GM20431 (cell line): ENCODE results near the gene CD83.

Experiments used
- in situ Hi-C: fragments of 300-500 bp; cut with MseI, MboI; formaldehyde crosslinking; loops from one replicate; pipeline ENCODE4 v1.15.0; 2020; ENCODE audit warnings: low sequenced_read_pairs; ENCODE audit not compliant: unreplicated experiment

Gene CD83

GRCh38 chr6:14120546-14120945, 3.0 kb downstream of the CD83 start:
- in situ Hi-C loops: no loop called here

GRCh38 chr6:14121936-14122344, 4.4 kb downstream of the CD83 start:
- in situ Hi-C loops: no loop called here

- in situ Hi-C loops: no loop called here
Measured at GRCh38 chr6:14123386-14124111, 6.0 kb downstream of the CD83 start.

- in situ Hi-C loops: loop anchor here (25.0 kb wide), 1 partner anchor 213 kb away; the partner anchor contains the start of gene RNF182
Measured at GRCh38 chr6:14125346-14125745, 7.8 kb downstream of the CD83 start.

- in situ Hi-C loops: loop anchor here (25.0 kb wide), 1 partner anchor 214 kb away; the partner anchor contains the start of gene RNF182
Measured at GRCh38 chr6:14126191-14126590, 8.6 kb downstream of the CD83 start.

- in situ Hi-C loops: loop anchor here (25.0 kb wide), 1 partner anchor 215 kb away; the partner anchor contains the start of gene RNF182
Measured at GRCh38 chr6:14127611-14128010, 10.0 kb downstream of the CD83 start.

GRCh38 chr6:14128012-14128411, 10.4 kb downstream of the CD83 start:
- in situ Hi-C loops: loop anchor here (25.0 kb wide), 1 partner anchor 216 kb away; the partner anchor contains the start of gene RNF182

- in situ Hi-C loops: loop anchor here (25.0 kb wide), 1 partner anchor 216 kb away; the partner anchor contains the start of gene RNF182
Measured at GRCh38 chr6:14128746-14129145, 11.2 kb downstream of the CD83 start.

GRCh38 chr6:14129575-14129974, 12.0 kb downstream of the CD83 start:
- in situ Hi-C loops: loop anchor here (25.0 kb wide), 1 partner anchor 217 kb away; the partner anchor contains the start of gene RNF182

GRCh38 chr6:14130435-14131075, 13.0 kb downstream of the CD83 start:
- in situ Hi-C loops: loop anchor here (25.0 kb wide), 1 partner anchor 218 kb away; the partner anchor contains the start of gene RNF182

GRCh38 chr6:14131579-14131978, 14.0 kb downstream of the CD83 start:
- in situ Hi-C loops: loop anchor here (25.0 kb wide), 1 partner anchor 219 kb away; the partner anchor contains the start of gene RNF182

- in situ Hi-C loops: loop anchor here (25.0 kb wide), 1 partner anchor 220 kb away; the partner anchor contains the start of gene RNF182
Measured at GRCh38 chr6:14132244-14132920, 14.8 kb downstream of the CD83 start.

- in situ Hi-C loops: loop anchor here (25.0 kb wide), 1 partner anchor 221 kb away; the partner anchor contains the start of gene RNF182
Measured at GRCh38 chr6:14132921-14133275, 15.3 kb downstream of the CD83 start.

- in situ Hi-C loops: loop anchor here (25.0 kb wide), 1 partner anchor 222 kb away; the partner anchor contains the start of gene RNF182
Measured at GRCh38 chr6:14134211-14134910, 16.8 kb downstream of the CD83 start.

GRCh38 chr6:14135893-14136539, 18.4 kb downstream of the CD83 start:
- in situ Hi-C loops: loop anchor here (25.0 kb wide), 1 partner anchor 224 kb away; the partner anchor contains the start of gene RNF182

- in situ Hi-C loops: loop anchor here (25.0 kb wide), 1 partner anchor 226 kb away; the partner anchor contains the start of gene RNF182
Measured at GRCh38 chr6:14138701-14139215, 21.2 kb downstream of the CD83 start.

GRCh38 chr6:14141351-14142062, 23.9 kb downstream of the CD83 start:
- in situ Hi-C loops: loop anchor here (25.0 kb wide), 1 partner anchor 229 kb away; the partner anchor contains the start of gene RNF182

- in situ Hi-C loops: loop anchor here (25.0 kb wide), 1 partner anchor 230 kb away; the partner anchor contains the start of gene RNF182
Measured at GRCh38 chr6:14142063-14142450, 24.5 kb downstream of the CD83 start.
